Mononuclear cell (primary cell): Measurements from ENCODE around the gene CIAO3. TPM values are rescaled to one million over a fixed set of nuclear protein-coding genes. Genes with fewer than 3 reads are reported as not detected.
"Not testable (repeated sequence)": the region's sequence is repeated elsewhere in the genome, so short reads cannot be mapped to it uniquely, and the experiment has no call there.

ENCODE experiments used
- H3K27me3 ChIP-seq: 2 replicates; pipeline ENCODE4 v1.6.0; 2011; ENCODE audit warnings: low read length, control low read depth; ENCODE audit not compliant: insufficient read depth
- H3K4me1 ChIP-seq: 2 replicates; pipeline ENCODE4 v1.5.1; 2011; ENCODE audit warnings: mild to moderate bottlenecking, low read length, control low read depth; ENCODE audit not compliant: insufficient read depth
- H3K4me3 ChIP-seq: 2 replicates; pipeline ENCODE4 v1.5.1; 2011; ENCODE audit warnings: mild to moderate bottlenecking, low read length, moderate library complexity
- H3K9me3 ChIP-seq: 2 replicates; pipeline ENCODE4 v1.5.1; 2011; ENCODE audit warnings: low read depth, mild to moderate bottlenecking, control low read depth, low read length
- total RNA-seq: library from RNA; depleted of rRNA; stranded (reverse); fragments of >200 nt; gene quantifications from one replicate; pipeline ENCODE4 v1.2.3, GENCODE V29; 2012

CIAO3 gene
- total RNA-seq, 1 donor: 22.7 TPM

DNA sequence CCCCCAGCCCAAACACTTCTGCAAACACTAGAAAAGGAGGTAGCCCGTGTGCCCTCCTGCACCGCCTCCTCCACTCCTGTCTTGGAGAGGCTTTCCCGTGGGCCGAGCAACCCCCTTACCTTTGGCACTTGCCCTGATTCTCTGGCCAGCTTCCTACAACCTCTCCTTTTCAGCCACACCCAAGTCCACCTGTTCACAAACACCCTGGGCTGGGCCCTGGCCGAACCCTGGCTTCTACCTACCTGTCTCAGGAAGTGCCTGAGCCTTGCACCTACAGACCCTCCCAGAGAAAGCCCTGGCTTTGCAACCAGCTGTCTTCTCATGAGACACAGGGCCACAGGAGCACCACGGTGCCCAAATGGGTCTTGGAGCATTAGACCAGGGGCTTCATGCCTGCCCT is 21.9 kb downstream of the CIAO3 start:
- H3K4me1 ChIP-seq: peaks cover 45% of the 10 kb centered on the region
- no peak overlapping the region for H3K4me3 ChIP-seq
- peaks cover 9% of the 10 kb centered on the region for H3K27me3 ChIP-seq

GRCh38 chr16:718389-718788 is 22.4 kb downstream of the CIAO3 start:
- no peaks in the 10 kb centered on the region for H3K9me3 ChIP-seq
- peaks cover 45% of the 10 kb centered on the region for H3K4me1 ChIP-seq
- H3K4me3 ChIP-seq: no peak overlapping the region
- H3K27me3 ChIP-seq: peaks cover 9% of the 10 kb centered on the region

More for the DNA sequence above, 21.9 kb downstream of the CIAO3 start:
- no peaks in the 10 kb centered on the region for H3K9me3 ChIP-seq

DNA sequence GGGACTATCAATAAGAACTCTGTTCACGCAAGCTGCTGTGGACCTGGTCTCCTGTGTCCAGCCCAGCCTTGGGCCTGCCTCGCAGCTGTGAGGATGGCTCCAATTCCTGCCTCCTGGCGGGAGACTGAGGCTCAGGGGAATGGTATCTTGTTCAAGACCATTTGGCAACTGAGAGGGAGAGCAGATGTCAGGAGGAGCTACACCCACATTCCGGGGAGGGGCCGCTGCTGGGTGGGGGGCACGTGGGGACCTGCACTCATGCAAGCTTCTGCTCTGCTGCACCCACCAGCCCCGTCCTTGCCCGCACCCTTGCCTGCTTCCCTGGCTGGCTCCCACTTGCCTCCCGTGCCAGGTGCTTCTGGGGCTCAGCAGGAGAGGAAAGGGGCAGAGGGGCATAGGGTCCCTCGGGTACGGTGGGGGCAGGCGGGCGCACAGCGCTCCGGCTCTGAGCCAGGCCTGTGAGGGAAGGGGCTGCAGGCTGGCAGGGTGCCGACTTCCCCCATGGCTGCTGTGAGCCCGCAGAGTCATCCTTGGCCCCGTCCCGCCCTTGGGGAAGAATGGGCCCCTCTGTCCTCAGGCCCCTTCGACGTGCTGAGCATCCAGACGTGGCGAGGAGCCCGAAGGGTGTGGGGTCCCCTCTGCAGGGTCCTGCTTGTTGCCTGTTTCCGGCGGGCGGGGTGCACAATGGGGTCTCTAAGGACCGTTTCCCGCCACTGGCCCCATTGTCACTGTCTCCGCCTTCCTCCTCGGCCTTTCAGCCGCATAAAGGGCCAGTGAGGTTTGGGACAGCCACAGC is 23.1 kb downstream of the CIAO3 start:
- H3K9me3 ChIP-seq: no peaks in the 10 kb centered on the region
- H3K4me1 ChIP-seq: peaks cover 45% of the 10 kb centered on the region
- H3K4me3 ChIP-seq: no peak overlapping the region
- peaks cover 9% of the 10 kb centered on the region for H3K27me3 ChIP-seq

GRCh38 chr16:716768-717325 is 23.9 kb downstream of the CIAO3 start:
- H3K9me3 ChIP-seq: no peaks in the 10 kb centered on the region
- no peak overlapping the region for H3K4me3 ChIP-seq
- H3K27me3 ChIP-seq: peaks cover 9% of the 10 kb centered on the region
- H3K4me1 ChIP-seq: peaks cover 43% of the 10 kb centered on the region

GRCh38 chr16:716200-716568 is 24.6 kb downstream of the CIAO3 start:
- H3K27me3 ChIP-seq: peaks cover 9% of the 10 kb centered on the region
- no peaks in the 10 kb centered on the region for H3K9me3 ChIP-seq
- H3K4me3 ChIP-seq: no peak overlapping the region
- H3K4me1 ChIP-seq: peaks cover 41% of the 10 kb centered on the region

GRCh38 chr16:715477-716199 is 25.2 kb downstream of the CIAO3 start:
- Histone ChIP-seq H3K4me3 (peak overlapping the region; percentile 27), H3K27me3 (peaks cover 9% of the 10 kb centered on the region), H3K4me1 (peaks cover 40% of the 10 kb centered on the region), H3K9me3 (no peaks in the 10 kb centered on the region)

GRCh38 chr16:714558-715476 is 26.0 kb downstream of the CIAO3 start, which contains the start of gene METRN:
Gene METRN (plus strand): TSS chr16:715118. CDS start chr16:715290, 172 bp downstream.
- Histone ChIP-seq H3K27me3 (peaks cover 10% of the 10 kb centered on the region), H3K4me3 (peak within 1 kb of the TSS; percentile 27)

DNA sequence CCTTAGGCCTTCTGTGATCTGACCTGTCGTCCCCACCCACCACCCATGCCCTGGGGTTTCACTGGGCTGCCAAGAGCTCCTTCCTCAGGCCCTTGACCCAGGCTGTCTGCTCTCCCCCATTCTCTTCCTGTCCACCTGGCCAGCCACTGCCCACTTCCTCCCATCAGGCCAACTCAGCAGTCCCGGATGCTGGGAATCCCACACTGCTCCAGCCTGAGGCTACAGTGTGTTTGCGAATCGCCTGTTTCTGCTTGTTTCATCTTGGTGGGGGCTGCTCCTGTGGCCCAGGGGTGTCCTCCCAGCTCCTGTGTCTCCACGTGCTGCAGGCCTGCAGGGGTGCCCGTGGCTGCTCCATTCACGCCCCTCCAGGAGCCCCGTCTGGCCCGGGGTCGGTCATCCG is 26.7 kb downstream of the CIAO3 start:
- Histone ChIP-seq H3K4me3 (no peak overlapping the region), H3K27me3 (peaks cover 14% of the 10 kb centered on the region), H3K4me1 (peaks cover 25% of the 10 kb centered on the region), H3K9me3 (no peaks in the 10 kb centered on the region)

More at GRCh38 chr16:714558-715476, 26.0 kb downstream of the CIAO3 start, which contains the start of gene METRN:
- Histone ChIP-seq H3K9me3 (no peaks in the 10 kb centered on the region), H3K4me1 (peaks cover 32% of the 10 kb centered on the region)

DNA sequence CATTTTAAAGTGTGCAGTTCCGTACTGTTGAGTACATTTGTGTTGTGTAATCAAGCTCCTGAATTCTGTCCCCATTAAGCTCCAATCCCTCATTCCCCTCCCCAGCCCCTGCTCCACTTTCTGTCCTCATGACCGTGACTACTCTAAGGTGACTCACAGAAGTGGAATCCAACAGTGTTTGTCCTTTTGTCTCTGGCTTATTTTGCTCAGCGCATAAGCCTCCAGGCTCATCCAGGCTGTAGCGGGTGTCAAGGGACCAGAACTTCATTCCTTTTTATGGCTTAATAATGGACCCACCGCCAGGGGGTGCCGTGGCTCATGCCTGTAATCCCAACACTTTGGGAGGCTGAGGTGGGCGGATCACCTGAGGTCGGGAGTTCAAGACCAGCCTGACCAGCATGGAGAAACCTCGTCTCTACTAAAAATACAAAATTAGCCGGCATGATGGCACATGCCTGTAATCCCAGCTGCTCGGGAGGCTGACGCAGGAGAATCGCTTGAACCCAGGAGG is 28.0 kb downstream of the CIAO3 start:
- H3K27me3 ChIP-seq: peaks cover 14% of the 10 kb centered on the region
- H3K4me1 ChIP-seq: peaks cover 23% of the 10 kb centered on the region
- H3K9me3 ChIP-seq, H3K4me3 ChIP-seq: not testable (repeated sequence)

DNA sequence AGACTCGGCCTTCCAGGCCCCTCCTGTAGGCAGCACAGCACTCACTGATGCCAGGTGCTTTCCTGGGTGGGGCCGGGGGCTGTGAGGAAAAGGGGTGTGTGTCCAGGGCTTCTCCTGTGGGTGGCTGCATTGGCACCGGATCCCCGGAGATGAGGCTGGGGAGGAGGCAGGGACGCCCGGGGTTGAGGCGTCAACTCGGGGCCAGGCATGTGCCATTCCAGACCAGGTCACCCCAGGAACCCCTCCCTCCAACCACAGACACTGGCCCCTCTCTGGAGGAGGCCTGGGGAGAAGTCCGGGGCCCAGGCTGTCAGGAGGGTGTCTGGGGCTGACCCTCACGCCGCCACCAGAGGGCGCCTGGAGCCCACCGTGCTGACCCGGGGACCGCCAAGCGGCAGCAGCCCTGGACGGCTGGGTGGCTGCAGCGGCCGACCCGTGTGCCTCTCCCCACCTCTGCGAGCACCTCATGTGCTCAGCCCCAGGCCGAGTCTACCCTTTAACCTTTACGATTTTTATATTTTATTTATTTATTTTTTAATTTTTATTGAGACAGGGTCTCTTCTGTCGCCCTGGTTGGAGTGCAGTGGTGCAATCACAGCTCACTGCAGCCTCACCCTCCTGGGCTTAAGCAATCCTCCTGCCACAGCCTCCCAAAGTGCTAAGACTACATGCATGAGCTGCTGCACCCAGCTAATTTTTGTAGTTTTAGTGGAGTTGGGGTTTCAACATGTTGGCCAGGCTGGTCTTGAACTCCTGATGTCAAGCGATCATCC is 29.1 kb downstream of the CIAO3 start:
- H3K27me3 ChIP-seq: peaks cover 21% of the 10 kb centered on the region
- H3K4me3 ChIP-seq: no peak overlapping the region
- H3K9me3 ChIP-seq: no peaks in the 10 kb centered on the region
- H3K4me1 ChIP-seq: peaks cover 23% of the 10 kb centered on the region

DNA sequence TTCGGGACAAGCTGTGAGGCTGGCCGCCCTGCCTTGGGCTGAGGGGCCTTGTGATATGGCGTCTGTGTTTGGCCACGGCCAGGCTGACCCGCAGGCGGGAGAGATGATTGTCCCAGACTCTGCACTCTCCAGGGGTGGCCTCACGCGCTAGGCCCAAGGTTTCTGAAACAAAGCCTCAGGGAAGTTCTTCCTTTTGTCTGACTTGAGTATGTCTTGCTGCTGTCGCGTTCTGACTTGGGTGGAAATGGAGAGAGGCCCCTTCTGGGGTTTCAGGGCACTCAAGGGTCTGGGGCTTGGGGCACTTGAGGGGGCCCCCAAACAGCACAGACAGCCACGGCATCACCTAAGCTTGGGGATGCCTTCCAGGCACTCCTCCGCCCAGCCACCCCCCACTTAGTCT is 29.7 kb downstream of the CIAO3 start:
- Histone ChIP-seq H3K4me3 (no peak overlapping the region), H3K9me3 (no peaks in the 10 kb centered on the region), H3K4me1 (peaks cover 20% of the 10 kb centered on the region), H3K27me3 (peaks cover 19% of the 10 kb centered on the region)

DNA sequence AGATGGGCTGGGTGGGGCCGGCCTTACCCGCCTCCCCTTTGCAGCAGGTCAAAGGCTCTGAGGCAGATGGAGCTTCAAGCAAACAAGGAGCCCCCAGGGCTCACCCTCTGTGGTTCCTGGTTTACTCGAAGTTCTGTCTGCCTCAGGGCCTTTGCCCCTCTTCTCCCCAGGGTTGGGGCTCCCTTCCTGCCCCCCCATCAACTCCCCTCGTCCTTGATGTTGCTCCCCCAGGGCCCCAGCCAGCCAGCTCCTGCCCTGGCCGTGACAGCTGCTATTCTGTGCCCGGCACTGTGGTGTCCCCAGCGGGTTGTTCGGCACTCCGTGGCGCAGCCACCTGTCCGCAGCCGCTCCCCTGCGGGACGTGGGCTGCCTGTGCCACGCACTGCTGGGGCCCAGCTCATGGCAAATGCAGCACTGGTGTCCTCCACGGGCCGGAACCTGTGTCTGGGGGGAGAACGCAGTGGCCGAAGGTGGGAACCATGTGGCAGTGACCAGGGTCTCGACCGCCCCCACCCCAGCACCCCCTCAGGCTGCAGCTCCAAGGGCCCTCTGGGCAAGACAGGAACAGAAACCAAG is 30.2 kb downstream of the CIAO3 start:
- H3K4me1 ChIP-seq: peaks cover 15% of the 10 kb centered on the region
- peaks cover 17% of the 10 kb centered on the region for H3K27me3 ChIP-seq
- no peak overlapping the region for H3K4me3 ChIP-seq
- H3K9me3 ChIP-seq: no peaks in the 10 kb centered on the region

- H3K4me3 ChIP-seq: no peak overlapping the region
- peaks cover 11% of the 10 kb centered on the region for H3K4me1 ChIP-seq
- H3K9me3 ChIP-seq: no peaks in the 10 kb centered on the region
- peaks cover 19% of the 10 kb centered on the region for H3K27me3 ChIP-seq
Measured at GRCh38 chr16:709566-710499, 31.0 kb downstream of the CIAO3 start.
